Spinal cord (tissue), 10 donors: ENCODE measurements around the gene KIAA0930. TPM values are rescaled to one million over a fixed set of nuclear protein-coding genes. Genes with fewer than 3 reads are reported as not detected.

Experiments used
- DNase-seq, 6 donors: peaks; one replicate each; pipeline versions ENCODE4 v3.0.0 to v3.0.0-alpha.2; 2013 to 2015; ENCODE audit warnings: low spot score in 6 of 6, low read depth in 4 of 6
- H3K27ac ChIP-seq: one replicate; pipeline ENCODE4 v1.5.1; 2013; ENCODE audit warnings: low read depth, low read length, control low read depth
- H3K27me3 ChIP-seq: one replicate; pipeline ENCODE4 v1.6.1; 2013; ENCODE audit warnings: low read length; ENCODE audit not compliant: control insufficient read depth, insufficient read depth
- H3K36me3 ChIP-seq: one replicate; pipeline ENCODE4 v1.6.1; 2013; ENCODE audit warnings: low read length; ENCODE audit not compliant: control insufficient read depth, insufficient read depth
- H3K4me1 ChIP-seq: one replicate; pipeline ENCODE4 v1.6.1; 2013; ENCODE audit warnings: low read length; ENCODE audit not compliant: control insufficient read depth, insufficient read depth
- H3K4me3 ChIP-seq: one replicate; pipeline ENCODE4 v1.5.1; 2013; ENCODE audit warnings: low read depth, low read length, control low read depth
- H3K9me3 ChIP-seq: one replicate; pipeline ENCODE4 v1.6.1; 2013; ENCODE audit warnings: low read length; ENCODE audit not compliant: control insufficient read depth, insufficient read depth
- WGBS: methylation state at CpG from one replicate; pipeline ENCODE4 v1.1.5; 2013; ENCODE audit warnings: missing lambda C conversion rate; ENCODE audit not compliant: insufficient coverage; 5-methylcytosine and 5-hydroxymethylcytosine counted together
- polyA plus RNA-seq, 2 donors: library from polyadenylated mRNA; unstranded; fragments of 120-200 nt; gene quantifications; one replicate each; pipeline ENCODE4 v1.2.1, GENCODE V29; 2013; ENCODE audit not compliant: insufficient read length in 2 of 2
- total RNA-seq, 2 donors: library from RNA; depleted of rRNA in 1 of 2; stranded (reverse); fragments of 120-200 nt in 1 of 2; fragments of >200 nt in 1 of 2; gene quantifications; one replicate each; pipeline versions ENCODE4 v1.2.3 to v1.2.4, GENCODE V29; 2013 to 2014
- donor health status: healthy.

The KIAA0930 gene
- total and polyA plus RNA-seq, 4 donors = 45.0 to 132 (median 80.8) TPM

DNA sequence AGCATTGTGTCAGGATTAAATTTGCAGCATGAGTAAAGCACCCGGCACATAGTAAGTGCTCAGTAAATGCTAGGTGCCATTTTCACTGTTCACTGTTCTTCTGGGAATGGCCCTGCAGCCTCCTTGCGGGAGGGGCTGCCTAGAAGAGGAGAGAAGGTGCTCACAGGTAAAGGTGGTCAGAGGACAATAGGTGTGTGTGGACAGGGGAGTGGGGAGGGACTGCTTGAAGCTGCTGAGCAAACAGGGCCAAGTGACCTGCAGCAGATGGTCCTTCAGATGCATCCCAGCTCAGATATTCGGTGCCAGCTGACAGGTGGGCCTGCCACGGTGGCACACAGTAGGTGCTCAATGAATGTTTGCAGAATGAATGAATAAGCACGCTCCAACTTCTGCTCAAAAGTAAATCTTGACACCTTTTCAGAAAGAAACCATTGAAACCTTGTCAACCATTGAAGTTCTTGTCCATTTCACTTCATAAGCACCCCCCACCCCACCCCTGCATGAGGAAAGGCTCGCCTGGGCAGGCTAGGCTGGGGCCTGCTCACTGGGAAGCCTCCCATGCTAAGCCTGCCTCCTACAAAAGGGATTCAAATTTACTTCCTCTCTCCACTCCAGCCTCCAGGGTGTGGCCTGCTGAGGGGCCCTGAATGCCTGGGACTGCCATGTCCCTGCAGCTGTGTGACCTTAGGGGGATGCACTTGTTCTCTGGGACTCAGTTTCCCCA is 1.6 kb downstream of the KIAA0930 start:
- no peak overlapping the region for H3K27ac ChIP-seq
- peaks cover 69% of the 10 kb centered on the region for H3K4me1 ChIP-seq
- peaks cover 28% of the 10 kb centered on the region for H3K36me3 ChIP-seq
- H3K9me3 ChIP-seq = no peaks in the 10 kb centered on the region
- H3K27me3 ChIP-seq = no peaks in the 10 kb centered on the region
- peak overlapping the region; percentile 68 for H3K4me3 ChIP-seq
- 66% methylated on average over 6 of the region's 6 CpGs for WGBS
- DNase-seq = no peak

DNA sequence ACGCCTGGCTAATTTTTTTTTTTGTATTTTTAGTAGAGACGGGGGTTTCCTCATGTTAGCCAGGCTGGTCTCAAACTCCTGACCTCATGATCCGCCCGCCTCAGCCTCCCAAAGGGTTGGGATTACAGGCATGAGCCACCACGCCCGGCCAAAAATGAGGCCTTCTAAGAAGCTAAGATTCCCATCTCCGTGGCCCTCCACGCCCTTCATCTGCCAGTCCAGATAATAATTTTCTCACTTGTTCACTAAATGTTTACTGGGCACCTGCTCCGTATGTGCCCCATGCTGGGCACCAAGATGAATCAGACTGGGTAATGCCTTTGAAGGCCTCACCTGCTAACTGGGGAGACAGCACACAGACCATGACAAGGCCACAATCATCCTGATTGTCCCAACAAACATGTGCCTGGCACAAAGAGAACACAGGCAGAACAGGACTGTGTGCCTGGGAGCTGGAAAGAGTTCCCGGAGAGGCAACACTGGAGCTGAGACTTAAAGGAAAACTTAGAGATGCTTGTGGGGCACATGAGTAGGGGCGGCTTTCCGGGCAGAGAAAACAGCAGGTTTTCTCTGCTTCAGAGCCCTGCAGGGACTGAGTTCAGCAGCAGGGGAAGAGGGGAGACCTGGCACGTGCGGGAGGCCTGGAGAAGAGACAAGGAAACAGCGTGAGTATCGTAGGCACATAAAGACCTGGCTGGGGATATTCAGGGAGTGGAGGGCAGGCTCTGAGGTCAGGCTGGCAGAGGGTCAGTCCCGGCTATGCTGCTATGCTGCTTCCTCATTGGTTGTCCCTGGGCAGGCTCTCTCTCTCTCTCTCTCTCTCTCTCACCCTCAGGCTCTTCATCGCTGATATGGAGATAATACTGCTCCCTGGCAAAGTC is 2.4 kb downstream of the KIAA0930 start:
- Histone ChIP-seq H3K27me3 (no peaks in the 10 kb centered on the region), H3K36me3 (peaks cover 36% of the 10 kb centered on the region), H3K27ac (no peak overlapping the region), H3K4me1 (peaks cover 77% of the 10 kb centered on the region), H3K4me3 (no peak overlapping the region), H3K9me3 (no peaks in the 10 kb centered on the region)
- DNase-seq = no peak
- WGBS = 82% methylated on average over 15 of the region's 18 CpGs

DNA sequence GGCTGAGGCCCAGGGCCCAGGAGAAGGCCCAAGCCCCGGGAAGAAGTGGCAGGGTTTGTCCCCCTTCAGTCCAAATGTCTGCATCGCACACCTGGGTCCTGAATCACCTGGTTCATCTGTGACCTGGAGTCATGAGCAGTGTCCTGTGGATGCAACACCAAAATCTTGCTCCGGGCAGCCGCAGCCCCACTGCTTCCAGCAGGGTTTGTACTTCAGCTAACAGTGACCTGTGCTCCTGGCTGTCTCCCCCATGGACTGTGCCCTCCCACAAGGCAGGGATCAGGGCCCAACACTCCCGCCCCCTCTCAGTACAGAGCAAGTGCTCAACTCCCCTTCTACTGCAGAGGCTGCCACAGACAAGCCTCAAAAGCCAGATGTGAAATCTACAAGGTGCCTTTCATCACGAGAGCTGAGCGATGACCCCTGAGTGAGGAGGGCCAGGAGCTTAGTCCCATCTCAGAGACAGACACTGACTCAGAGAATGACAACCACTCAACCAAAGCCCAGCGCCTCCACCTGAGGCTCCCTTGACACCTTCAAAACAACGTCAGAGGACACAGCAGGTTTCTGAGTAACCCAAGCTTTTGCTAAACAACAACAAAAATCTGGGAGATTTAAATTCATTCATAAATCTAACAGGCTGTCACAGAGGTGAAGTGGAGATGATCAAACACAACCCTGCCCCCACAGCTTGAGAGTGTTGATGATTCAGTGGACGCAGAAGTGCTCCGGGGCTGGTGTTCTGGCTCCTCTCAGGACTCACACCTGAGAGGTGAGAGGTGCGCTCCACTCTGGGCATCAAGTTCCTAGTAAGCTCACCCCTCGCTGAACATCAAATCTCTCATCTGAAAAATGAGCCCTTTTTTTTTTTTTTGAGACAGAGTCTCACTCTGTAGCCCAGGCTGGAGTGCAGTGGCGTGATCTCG is 3.4 kb downstream of the KIAA0930 start:
- Histone ChIP-seq H3K4me3 (no peak overlapping the region), H3K4me1 (peaks cover 71% of the 10 kb centered on the region), H3K9me3 (no peaks in the 10 kb centered on the region), H3K27ac (no peak overlapping the region), H3K27me3 (no peaks in the 10 kb centered on the region), H3K36me3 (peaks cover 45% of the 10 kb centered on the region)
- DNase-seq = no peak
- WGBS = 90% methylated on average over 9 of the region's 15 CpGs

DNA sequence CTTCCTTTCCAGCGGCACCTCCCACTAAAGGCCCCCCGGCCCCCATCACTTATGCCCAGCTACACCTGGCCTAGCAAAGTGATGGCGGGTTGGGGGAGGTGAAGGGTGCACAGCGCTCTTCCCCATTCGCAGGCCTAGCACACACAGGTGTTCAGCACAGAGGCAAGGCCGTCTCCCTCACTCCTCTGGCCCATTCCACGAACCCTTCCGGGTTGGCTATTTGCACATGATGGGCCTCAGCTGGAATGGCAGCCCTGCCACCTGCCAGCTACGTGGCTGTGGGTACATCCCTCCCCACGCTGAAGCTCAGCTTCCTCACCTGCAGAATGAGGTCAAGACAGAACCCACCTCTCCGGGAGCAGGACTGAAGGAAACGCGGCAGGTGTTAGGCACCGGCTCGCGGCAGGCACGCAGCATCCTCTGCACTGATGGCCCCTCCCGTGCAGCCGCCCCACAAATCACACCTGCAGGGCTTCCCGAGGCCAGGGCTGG is 4.8 kb downstream of the KIAA0930 start:
- DNase-seq = no peak
- Histone ChIP-seq H3K27me3 (no peaks in the 10 kb centered on the region), H3K4me3 (no peak overlapping the region), H3K9me3 (no peaks in the 10 kb centered on the region), H3K27ac (no peak overlapping the region), H3K36me3 (peaks cover 46% of the 10 kb centered on the region), H3K4me1 (peaks cover 64% of the 10 kb centered on the region)
- WGBS = 77% methylated on average over 18 of the region's 20 CpGs

DNA sequence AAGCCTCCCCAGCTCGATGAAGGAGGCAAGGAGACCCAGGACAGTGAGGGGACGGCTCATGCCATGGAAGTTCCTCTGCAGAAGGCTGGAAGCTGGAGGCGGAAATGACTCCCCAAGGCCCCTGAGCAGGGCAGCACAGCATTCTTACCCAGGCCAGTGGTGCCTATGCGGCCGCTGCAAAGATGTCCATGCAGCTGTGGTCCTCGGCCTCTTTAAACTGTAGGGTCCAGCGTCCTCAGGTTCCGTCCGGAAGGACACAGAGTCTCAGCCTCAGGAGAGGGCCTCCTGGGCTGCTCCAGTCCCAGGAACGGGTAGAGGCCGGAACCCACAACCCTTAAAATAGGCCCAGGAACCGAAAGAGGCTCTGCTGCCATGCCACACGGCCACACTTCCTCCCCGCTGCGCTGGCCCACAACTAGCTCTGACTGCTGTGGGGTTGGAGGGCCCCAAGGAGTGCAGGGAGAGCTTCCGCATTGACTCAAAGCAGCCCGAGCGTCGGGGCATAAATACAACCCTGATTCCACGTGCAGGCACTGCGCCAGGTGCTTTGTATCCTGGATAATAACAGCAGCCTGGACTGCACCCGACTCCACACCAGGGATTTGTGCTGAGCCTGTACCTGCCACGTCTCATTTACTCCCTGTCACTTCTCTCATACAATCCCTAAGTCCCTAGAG is 5.5 kb downstream of the KIAA0930 start:
- Histone ChIP-seq H3K4me1 (peaks cover 62% of the 10 kb centered on the region), H3K9me3 (no peaks in the 10 kb centered on the region), H3K27ac (no peak overlapping the region), H3K4me3 (no peak overlapping the region), H3K27me3 (no peaks in the 10 kb centered on the region), H3K36me3 (peaks cover 46% of the 10 kb centered on the region)
- 56% methylated on average over 21 of the region's 23 CpGs for WGBS
- peak in 1 of 6 donors; percentile 25 for DNase-seq

DNA sequence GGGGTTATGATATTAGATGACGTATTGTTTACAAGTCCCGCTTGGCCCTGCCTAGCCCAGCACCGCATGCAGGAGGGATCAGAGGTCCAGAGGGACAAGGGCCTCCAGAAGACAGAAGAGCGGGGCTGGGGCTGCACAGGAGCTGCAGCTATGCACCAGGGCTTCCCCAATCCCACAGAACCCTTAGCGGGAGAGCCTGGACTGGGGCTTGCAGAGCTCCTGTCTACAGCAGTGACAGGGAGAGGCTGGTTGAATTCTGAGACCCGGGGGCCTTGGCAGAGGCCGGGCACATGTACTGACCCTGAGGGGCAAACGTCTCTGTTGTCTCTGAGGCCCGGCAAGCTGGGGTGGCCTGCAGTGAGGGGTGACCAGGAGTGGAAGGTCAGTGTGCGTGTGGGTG is 6.9 kb downstream of the KIAA0930 start:
- H3K4me3 ChIP-seq = no peak overlapping the region
- H3K27ac ChIP-seq = no peak overlapping the region
- DNase-seq = no peak
- H3K36me3 ChIP-seq = peaks cover 44% of the 10 kb centered on the region
- H3K27me3 ChIP-seq = no peaks in the 10 kb centered on the region
- H3K4me1 ChIP-seq = peaks cover 53% of the 10 kb centered on the region
- WGBS = 81% methylated on average over 10 of the region's 10 CpGs
- H3K9me3 ChIP-seq = no peaks in the 10 kb centered on the region

DNA sequence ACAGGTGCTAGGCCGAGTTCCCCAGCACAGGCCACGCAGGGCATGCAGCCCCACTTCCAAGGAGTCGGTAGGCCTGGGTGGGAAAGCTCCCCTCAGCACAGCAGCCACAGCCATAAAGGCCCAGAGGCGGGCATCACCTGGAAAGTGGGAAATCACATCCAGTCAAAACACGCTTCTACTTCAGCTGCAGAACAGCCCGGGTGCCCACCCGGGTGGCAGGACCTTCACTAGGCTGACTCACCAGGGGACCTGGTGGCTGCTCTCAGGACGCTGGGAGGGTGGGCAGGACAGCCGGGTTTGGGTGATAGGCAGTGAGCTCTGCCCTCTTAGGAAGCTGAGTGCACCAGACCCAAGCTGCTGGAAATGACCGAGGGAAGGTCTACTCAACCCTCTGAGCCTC is 7.3 kb downstream of the KIAA0930 start:
- Histone ChIP-seq H3K27ac (no peak overlapping the region), H3K27me3 (no peaks in the 10 kb centered on the region), H3K9me3 (no peaks in the 10 kb centered on the region), H3K4me3 (no peak overlapping the region), H3K36me3 (peaks cover 40% of the 10 kb centered on the region), H3K4me1 (peaks cover 48% of the 10 kb centered on the region)
- WGBS = 95% methylated on average over 8 of the region's 10 CpGs
- no peak for DNase-seq

DNA sequence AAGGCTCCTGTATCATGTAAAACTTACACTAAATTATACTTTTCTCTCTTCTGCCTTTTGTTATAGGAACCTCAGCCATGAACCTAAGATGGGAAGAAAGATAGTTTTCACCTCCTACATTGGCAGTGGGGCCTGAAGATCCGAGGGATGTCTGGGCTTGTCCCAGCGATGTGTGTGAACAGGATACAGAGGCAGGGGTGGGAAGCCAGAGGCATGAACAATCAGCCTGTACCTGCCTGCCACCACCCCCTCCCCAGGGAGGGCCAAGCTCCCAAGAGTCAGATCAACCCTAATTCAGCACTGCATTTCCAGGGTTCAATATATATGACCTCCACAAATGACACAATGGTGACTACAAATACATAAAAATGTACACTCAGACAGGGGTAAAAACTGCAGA is 9.4 kb downstream of the KIAA0930 start:
- Histone ChIP-seq H3K27ac (no peak overlapping the region), H3K36me3 (peaks cover 37% of the 10 kb centered on the region), H3K4me1 (peaks cover 50% of the 10 kb centered on the region), H3K27me3 (no peaks in the 10 kb centered on the region), H3K4me3 (no peak overlapping the region), H3K9me3 (no peaks in the 10 kb centered on the region)
- no peak for DNase-seq
- 100% methylated on average over 1 of the region's 2 CpGs for WGBS
